ENCODE data around the gene EIF3I.

The EIF3I gene

DNA sequence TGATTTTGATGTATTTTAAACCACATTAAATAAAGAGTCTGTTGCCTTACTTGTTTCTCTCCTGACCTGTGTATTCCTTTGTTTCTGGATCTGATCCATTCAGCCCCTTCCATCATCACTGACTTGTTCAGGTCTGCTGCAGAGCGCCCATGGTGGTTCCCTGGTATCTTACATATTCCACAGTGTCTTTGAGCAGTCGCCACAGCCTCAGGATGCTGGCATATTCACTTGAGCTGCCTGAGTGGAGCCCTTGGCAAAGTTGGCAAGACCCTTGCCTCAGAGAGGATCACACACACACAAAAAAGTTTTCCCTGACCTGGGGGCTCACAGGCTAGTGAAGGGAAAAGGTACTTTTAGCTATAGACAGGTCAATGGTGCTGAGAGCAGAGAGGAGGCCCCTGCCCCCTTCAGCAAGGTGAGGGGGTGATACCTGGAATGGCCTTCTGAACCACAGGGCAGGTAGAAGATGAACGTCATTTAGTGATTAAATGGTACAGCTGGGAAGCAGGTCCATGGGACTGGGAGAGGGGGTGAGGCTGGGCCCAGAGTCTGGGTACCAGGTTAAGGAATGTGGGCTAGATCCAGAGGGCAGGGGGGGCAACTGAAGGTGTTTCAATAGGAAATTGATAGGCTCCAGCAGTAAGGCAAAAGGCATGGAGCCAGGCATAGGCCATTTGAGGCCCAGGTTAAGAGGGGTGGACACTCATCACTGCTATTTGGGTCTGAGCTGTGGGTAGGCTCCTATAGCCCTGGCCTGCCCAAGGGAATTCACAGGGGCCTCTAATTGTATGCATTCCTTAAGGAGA, 23.8 kb upstream of the EIF3I start:
- TF ChIP-seq, protein P1, sequence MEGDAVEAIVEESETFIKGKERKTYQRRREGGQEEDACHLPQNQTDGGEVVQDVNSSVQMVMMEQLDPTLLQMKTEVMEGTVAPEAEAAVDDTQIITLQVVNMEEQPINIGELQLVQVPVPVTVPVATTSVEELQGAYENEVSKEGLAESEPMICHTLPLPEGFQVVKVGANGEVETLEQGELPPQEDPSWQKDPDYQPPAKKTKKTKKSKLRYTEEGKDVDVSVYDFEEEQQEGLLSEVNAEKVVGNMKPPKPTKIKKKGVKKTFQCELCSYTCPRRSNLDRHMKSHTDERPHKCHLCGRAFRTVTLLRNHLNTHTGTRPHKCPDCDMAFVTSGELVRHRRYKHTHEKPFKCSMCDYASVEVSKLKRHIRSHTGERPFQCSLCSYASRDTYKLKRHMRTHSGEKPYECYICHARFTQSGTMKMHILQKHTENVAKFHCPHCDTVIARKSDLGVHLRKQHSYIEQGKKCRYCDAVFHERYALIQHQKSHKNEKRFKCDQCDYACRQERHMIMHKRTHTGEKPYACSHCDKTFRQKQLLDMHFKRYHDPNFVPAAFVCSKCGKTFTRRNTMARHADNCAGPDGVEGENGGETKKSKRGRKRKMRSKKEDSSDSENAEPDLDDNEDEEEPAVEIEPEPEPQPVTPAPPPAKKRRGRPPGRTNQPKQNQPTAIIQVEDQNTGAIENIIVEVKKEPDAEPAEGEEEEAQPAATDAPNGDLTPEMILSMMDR (IDR thresholded peaks at IDR 0.05; ENCODE audit: low read depth, low read length) = no peak
- H3K4me3 ChIP-seq (ENCODE audit: low read depth, low read length) = no peak overlapping the region

DNA sequence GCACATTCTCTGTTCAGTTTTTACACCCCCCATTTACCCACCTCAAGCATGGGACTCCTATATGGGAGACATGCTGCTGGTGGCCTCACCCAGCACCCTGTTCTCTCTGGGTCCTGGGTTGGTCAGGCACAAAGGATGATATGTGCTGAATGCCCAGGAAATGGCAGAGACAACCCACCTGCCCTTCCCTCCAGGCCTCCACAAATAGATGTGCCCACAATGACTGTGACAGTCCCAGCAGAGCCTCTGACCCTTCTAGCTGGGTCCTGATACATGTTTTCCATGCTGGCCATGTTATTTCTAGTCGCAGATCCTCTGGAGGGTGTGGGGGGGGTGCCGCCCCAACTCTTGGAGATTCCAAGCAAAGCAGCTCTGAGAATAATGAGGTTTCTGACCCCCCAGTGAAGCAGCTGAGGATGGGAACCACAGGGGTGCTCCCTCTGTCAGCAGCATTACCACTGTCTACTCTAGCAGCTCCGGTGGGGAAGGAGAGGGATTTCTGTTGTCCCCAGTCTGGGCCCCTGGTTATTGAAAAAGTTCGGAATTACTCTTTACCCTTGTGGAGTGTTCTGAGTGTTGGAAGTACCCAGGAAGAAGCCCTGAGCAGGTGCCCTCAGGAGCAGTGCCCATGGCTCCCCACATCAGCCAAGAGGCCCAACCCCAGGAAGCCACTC, 23.0 kb upstream of the EIF3I start:
- H3K4me3 ChIP-seq (ENCODE audit: low read depth, low read length) = no peak overlapping the region

GRCh38 chr1:32199717-32200072, 22.5 kb upstream of the EIF3I start:
- H3K4me3 ChIP-seq (ENCODE audit: low read depth, low read length) = peak overlapping the region; percentile 75
- TF ChIP-seq, protein P1 (IDR thresholded peaks at IDR 0.05; ENCODE audit: low read depth, low read length) = no peak

More for the DNA sequence above, 23.0 kb upstream of the EIF3I start:
- TF ChIP-seq, protein P1 (IDR thresholded peaks at IDR 0.05; ENCODE audit: low read depth, low read length) = no peak

DNA sequence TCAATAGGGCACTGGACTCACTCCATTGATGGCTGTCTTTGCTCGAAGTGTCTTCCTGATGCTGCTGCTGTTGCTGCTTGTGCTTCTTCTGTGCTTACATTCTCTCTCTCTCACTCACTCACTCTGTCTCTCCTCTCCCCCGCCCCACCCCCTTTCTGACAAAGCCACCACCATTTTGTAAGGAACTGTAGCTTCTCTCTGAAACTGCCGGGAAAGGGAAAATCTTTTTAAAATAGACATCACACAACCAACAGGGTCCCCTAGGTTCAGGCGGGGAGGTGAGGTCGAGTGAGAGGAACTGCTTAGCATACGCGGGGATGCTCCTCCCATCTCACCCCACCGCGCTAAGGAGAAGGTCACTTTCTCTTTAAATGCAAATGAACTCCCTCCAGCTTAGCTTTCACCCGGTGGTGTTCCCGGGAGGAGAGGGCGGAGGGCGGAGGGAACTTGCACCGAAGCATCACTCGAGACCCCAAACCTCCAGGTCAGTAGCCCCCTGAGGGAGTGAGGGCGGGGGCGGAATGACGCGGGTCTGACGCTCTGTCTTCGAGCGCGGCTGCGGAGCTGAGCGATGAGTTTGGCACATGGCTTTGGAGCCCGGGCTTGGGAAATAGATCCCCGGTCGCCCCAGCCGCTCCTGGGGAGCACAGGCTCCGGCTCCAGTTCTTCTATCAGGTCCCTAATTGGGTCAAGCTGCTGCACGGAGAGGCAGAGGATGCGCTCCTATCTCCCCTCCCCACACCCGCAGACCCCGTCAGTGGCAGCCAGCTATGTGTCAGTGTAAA, 21.8 kb upstream of the EIF3I start, which contains the start of gene CCDC28B:
Gene CCDC28B, plus strand, starts transcription at position 370 of the 785 bp plus-strand sequence. CDS start 1,341 bp downstream, outside the sequence.
- H3K4me3 ChIP-seq (ENCODE audit: low read depth, low read length) = peak within 1 kb of the TSS; percentile 75
- TF ChIP-seq, protein P1 (IDR thresholded peaks at IDR 0.05; ENCODE audit: low read depth, low read length) = no peak

GRCh38 chr1:32201011-32201855, 21.0 kb upstream of the EIF3I start:
- peak overlapping the region; percentile 75 for H3K4me3 ChIP-seq (ENCODE audit: low read depth, low read length)
- TF ChIP-seq, protein P1 (IDR thresholded peaks at IDR 0.05; ENCODE audit: low read depth, low read length) = no peak

DNA sequence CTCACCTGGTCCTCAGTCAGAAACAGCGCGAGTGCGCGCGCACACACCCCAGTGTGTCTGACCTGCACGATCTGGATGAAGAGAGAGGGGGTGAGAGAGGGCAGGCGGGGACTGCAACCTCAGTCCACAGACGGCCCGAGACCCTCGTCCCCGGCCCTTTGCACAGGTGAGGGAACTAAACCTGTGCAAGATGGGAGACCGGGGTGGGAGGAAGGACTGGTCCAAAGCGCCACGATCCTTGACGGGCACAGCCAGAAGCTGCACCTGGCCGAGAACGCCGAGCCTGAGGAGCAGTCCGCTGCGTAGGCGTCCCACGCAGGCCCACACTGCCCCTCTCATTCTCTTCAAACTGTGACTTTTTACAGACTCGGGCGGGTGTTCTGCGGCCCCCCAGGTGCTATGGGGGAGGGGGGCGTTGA, 17.3 kb upstream of the EIF3I start:
- TF ChIP-seq, protein P1 (IDR thresholded peaks at IDR 0.05; ENCODE audit: low read depth, low read length) = no peak

More for the DNA sequence above, 17.3 kb upstream of the EIF3I start:
- H3K4me3 ChIP-seq (ENCODE audit: low read depth, low read length) = peak overlapping the region; percentile 77
